HG03558 (cell line): ENCODE data around the gene CXorf58.

ENCODE experiments used
- ATAC-seq: cut with Tn5 transposase; IDR thresholded peaks from one replicate; pipeline ENCODE4 v1.9.1; 2021; ENCODE audit warnings: moderate number of reproducible peaks; ENCODE audit not compliant: unreplicated experiment; ENCODE audit errors: extremely low read depth

Gene CXorf58

GRCh38 chrX:23900220-23900797 is 7.5 kb upstream of the CXorf58 start:
- ATAC-seq, result no peak

- no peak for ATAC-seq
Observed at GRCh38 chrX:23901060-23901459, 6.7 kb upstream of the CXorf58 start.

GRCh38 chrX:23901805-23902204 is 6.0 kb upstream of the CXorf58 start:
- ATAC-seq, result no peak

GRCh38 chrX:23902419-23902818 is 5.4 kb upstream of the CXorf58 start:
- ATAC-seq, result no peak

GRCh38 chrX:23904096-23904495 is 3.7 kb upstream of the CXorf58 start:
- no peak for ATAC-seq

- no peak for ATAC-seq
Observed at GRCh38 chrX:23907111-23907497, 702 bp upstream of the CXorf58 start.

- ATAC-seq, result no peak
Observed at GRCh38 chrX:23908219-23909004, 606 bp downstream of the CXorf58 start.

GRCh38 chrX:23911126-23911835 is 3.5 kb downstream of the CXorf58 start:
- ATAC-seq, result no peak

- no peak for ATAC-seq
Observed at GRCh38 chrX:23919148-23919547, 11.3 kb downstream of the CXorf58 start.

GRCh38 chrX:23919706-23920320 is 12.0 kb downstream of the CXorf58 start:
- no peak for ATAC-seq

GRCh38 chrX:23926015-23926414 is 18.2 kb downstream of the CXorf58 start:
- ATAC-seq, result no peak

- ATAC-seq, result no peak
Observed at GRCh38 chrX:23930894-23931604, 23.2 kb downstream of the CXorf58 start.

GRCh38 chrX:23932046-23932445 is 24.2 kb downstream of the CXorf58 start:
- no peak for ATAC-seq

GRCh38 chrX:23935106-23935505 is 27.3 kb downstream of the CXorf58 start:
- ATAC-seq, result no peak

GRCh38 chrX:23936180-23936579 is 28.4 kb downstream of the CXorf58 start:
- ATAC-seq, result no peak

GRCh38 chrX:23937100-23937499 is 29.3 kb downstream of the CXorf58 start:
- ATAC-seq, result no peak

- ATAC-seq, result no peak
Observed at GRCh38 chrX:23938690-23939089, 30.9 kb downstream of the CXorf58 start.

GRCh38 chrX:23939203-23939602 is 31.4 kb downstream of the CXorf58 start:
- ATAC-seq, result no peak

GRCh38 chrX:23944234-23944633 is 36.4 kb downstream of the CXorf58 start:
- no peak for ATAC-seq

GRCh38 chrX:23945206-23945605 is 37.4 kb downstream of the CXorf58 start:
- ATAC-seq, result no peak
